A673 (cell line): ENCODE results near the gene EEPD1. TPM values are rescaled to one million over a fixed set of nuclear protein-coding genes. Genes with fewer than 3 reads are reported as not detected.
"Not testable (repeated sequence)": the region's sequence is repeated elsewhere in the genome, so short reads cannot be mapped to it uniquely, and the experiment has no call there.

Source experiments
- BruUV-seq: library from RNA; stranded (reverse); fragments of 400-500 nt; replicated peaks from 2 replicates; lab custom pipeline; 2021; lab: Mats Ljungman, UMichigan
- CTCF ChIA-PET: fragments of 300-600 bp; sonication (Branson Sonifier 250); formaldehyde crosslinking; loops from one replicate; lab custom pipeline; 2022; ENCODE audit warnings: antibody characterized with exemption; lab: Charles Lee
- POLR2A ChIA-PET: fragments of 300-600 bp; sonication (Branson Sonifier 250); formaldehyde crosslinking; loops from one replicate; lab custom pipeline; 2022; ENCODE audit warnings: antibody characterized with exemption; ENCODE audit not compliant: low non-redundant PET; lab: Charles Lee
- DNase-seq: peaks from one replicate; pipeline ENCODE4 v3.0.0-alpha.2; 2015; ENCODE audit warnings: low spot score
- H3K27ac ChIP-seq: fragments of 200-600 bp; sonication (generic); 2 replicates; pipeline ENCODE4 v1.5.1; 2016; ENCODE audit warnings: mixed run types, low read depth, mild to moderate bottlenecking, mixed read lengths, antibody characterized with exemption, low read length; ENCODE audit not compliant: poor library complexity, severe bottlenecking
- H3K27me3 ChIP-seq: fragments of 200-600 bp; sonication (generic); replicated peaks from 2 replicates; pipeline ENCODE4 v1.6.1; 2017; ENCODE audit warnings: mixed run types, low read depth, mild to moderate bottlenecking, mixed read lengths, antibody characterized with exemption, low read length; ENCODE audit not compliant: insufficient read depth, poor library complexity
- H3K36me3 ChIP-seq: fragments of 200-600 bp; sonication (generic); 2 replicates; pipeline ENCODE4 v1.6.1; 2016; ENCODE audit warnings: mixed run types, mild to moderate bottlenecking, mixed read lengths, antibody characterized with exemption, low read length; ENCODE audit not compliant: insufficient read depth, poor library complexity, severe bottlenecking
- H3K4me1 ChIP-seq: fragments of 200-600 bp; sonication (generic); 2 replicates; pipeline ENCODE4 v1.6.1; 2017; ENCODE audit warnings: mixed run types, mild to moderate bottlenecking, mixed read lengths, antibody characterized with exemption, low read length; ENCODE audit not compliant: insufficient read depth, poor library complexity, severe bottlenecking
- H3K4me3 ChIP-seq: fragments of 200-600 bp; sonication (generic); 2 replicates; pipeline ENCODE4 v1.5.1; 2016; ENCODE audit warnings: low read depth, mixed run types, mild to moderate bottlenecking, mixed read lengths, low read length; ENCODE audit not compliant: poor library complexity, severe bottlenecking
- H3K9me3 ChIP-seq: fragments of 200-600 bp; sonication (generic); 2 replicates; pipeline ENCODE4 v1.6.1; 2016; ENCODE audit warnings: mixed run types, low read depth, mild to moderate bottlenecking, mixed read lengths, antibody characterized with exemption, low read length; ENCODE audit not compliant: poor library complexity, severe bottlenecking
- EZH2 ChIP-seq: fragments of 200-600 bp; sonication (generic); IDR thresholded peaks from 2 replicates; pipeline ENCODE4 v1.6.1; 2017; ENCODE audit warnings: borderline replicate concordance, low read depth, mild to moderate bottlenecking, mixed read lengths, antibody characterized with exemption, low read length; ENCODE audit not compliant: poor library complexity, severe bottlenecking
- intact Hi-C: fragments of 100-400 bp; cut with micrococcal nuclease; formaldehyde crosslinking; loops from one replicate; pipeline ENCODE4 v1.10.0; 2022; ENCODE audit not compliant: unreplicated experiment
- total RNA-seq: library from RNA; stranded (reverse); gene quantifications from 2 replicates; pipeline ENCODE4 v1.2.3, GENCODE V29; 2021
- TF ChIP-seq, protein P1 (sequence below): fragments of 300-800, 200-600 bp; sonication (generic); conservative IDR thresholded peaks from 2 replicates; pipeline ENCODE4 v1.5.1; 2017; ENCODE audit warnings: low read depth, mild to moderate bottlenecking, antibody characterized with exemption, low read length, moderate library complexity, mixed read lengths

EEPD1 gene
- total RNA-seq, 1 experiment from 2014 or later = 2.5 TPM

DNA sequence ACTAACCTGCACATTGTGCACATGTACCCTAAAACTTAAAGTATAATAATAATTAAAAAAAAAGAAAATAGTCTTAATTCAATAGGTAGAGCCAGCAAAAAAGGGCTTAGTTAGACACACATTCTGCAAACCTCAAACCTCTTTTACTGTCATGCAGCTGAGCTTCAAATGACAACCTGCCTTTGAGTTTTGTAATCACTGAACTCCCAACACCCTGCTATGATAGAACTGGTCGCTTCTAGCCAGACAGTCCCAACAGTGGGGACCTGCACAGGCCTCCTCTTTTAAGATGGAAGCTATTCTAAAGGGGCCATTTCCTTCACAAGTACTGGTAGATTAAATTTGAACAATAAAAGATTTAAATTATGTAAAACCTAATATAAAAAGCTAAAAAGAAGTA, 90.9 kb downstream of the EEPD1 start:
- DNase-seq = not testable (repeated sequence)

GRCh38 chr7:36244429-36244828, 91.4 kb downstream of the EEPD1 start:
- H3K27me3 ChIP-seq = no peaks in the 10 kb centered on the region
- H3K36me3 ChIP-seq = no peaks in the 10 kb centered on the region
- TF ChIP-seq, protein P1, sequence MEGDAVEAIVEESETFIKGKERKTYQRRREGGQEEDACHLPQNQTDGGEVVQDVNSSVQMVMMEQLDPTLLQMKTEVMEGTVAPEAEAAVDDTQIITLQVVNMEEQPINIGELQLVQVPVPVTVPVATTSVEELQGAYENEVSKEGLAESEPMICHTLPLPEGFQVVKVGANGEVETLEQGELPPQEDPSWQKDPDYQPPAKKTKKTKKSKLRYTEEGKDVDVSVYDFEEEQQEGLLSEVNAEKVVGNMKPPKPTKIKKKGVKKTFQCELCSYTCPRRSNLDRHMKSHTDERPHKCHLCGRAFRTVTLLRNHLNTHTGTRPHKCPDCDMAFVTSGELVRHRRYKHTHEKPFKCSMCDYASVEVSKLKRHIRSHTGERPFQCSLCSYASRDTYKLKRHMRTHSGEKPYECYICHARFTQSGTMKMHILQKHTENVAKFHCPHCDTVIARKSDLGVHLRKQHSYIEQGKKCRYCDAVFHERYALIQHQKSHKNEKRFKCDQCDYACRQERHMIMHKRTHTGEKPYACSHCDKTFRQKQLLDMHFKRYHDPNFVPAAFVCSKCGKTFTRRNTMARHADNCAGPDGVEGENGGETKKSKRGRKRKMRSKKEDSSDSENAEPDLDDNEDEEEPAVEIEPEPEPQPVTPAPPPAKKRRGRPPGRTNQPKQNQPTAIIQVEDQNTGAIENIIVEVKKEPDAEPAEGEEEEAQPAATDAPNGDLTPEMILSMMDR = no peak
- no peak for TF ChIP-seq EZH2
- BruUV-seq = no TSS peak
- no peaks in the 10 kb centered on the region for H3K4me1 ChIP-seq
- H3K9me3 ChIP-seq = no peaks in the 10 kb centered on the region
- H3K27ac ChIP-seq = no peak overlapping the region
- intact Hi-C loops = no loop called here
- CTCF ChIA-PET = no interaction called here
- POLR2A ChIA-PET = no interaction called here
- no peak for DNase-seq
- no peak overlapping the region for H3K4me3 ChIP-seq

More for the DNA sequence above, 90.9 kb downstream of the EEPD1 start:
- H3K27ac ChIP-seq, POLR2A ChIA-PET, H3K36me3 ChIP-seq, H3K4me3 ChIP-seq, BruUV-seq, H3K27me3 ChIP-seq, H3K9me3 ChIP-seq, CTCF ChIA-PET, H3K4me1 ChIP-seq, intact Hi-C loops: not testable (repeated sequence)

DNA sequence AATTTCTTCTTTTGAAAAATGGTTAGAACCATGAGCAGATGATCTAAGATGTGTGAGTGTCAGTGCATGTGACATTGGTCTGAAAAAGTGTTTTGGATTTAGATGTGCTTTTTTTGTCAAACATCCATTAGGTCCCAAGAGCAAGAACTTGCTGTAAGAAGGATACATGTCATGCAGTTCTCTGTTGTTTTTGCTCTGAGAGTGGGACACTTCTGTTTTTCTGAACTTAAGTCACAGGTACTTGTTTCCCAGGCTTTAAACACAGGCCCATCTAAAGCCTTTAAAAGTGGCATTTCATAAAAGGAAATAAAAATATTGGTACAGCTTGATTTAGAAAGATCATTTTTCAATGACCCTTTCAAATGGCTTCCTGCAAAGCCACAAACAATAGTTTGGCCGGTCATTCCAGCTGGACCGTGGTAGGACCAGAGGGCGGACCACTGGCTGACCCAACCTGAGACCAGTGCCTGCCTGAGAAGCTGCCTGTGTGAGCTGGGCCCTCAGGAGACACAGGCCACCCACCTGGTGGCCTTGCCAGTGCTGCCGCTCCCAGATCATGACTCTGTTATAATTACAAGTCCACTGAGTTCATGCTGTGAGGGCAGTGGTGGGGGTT, 92.7 kb downstream of the EEPD1 start:
- CTCF ChIA-PET = no interaction called here

More for the DNA sequence above, 92.7 kb downstream of the EEPD1 start:
- Histone ChIP-seq H3K4me1 (no peaks in the 10 kb centered on the region), H3K9me3 (no peaks in the 10 kb centered on the region), H3K27me3 (no peaks in the 10 kb centered on the region), H3K27ac (no peak overlapping the region), H3K4me3 (no peak overlapping the region), H3K36me3 (no peaks in the 10 kb centered on the region)
- no TSS peak for BruUV-seq
- intact Hi-C loops = no loop called here
- DNase-seq = no peak
- POLR2A ChIA-PET = no interaction called here
- TF ChIP-seq, protein P1 = no peak
- TF ChIP-seq EZH2 = no peak
